Measurements from ENCODE around the gene FBXO22.
"Not testable (repeated sequence)": the region's sequence is repeated elsewhere in the genome, so short reads cannot be mapped to it uniquely, and the experiment has no call there.

Gene FBXO22

DNA sequence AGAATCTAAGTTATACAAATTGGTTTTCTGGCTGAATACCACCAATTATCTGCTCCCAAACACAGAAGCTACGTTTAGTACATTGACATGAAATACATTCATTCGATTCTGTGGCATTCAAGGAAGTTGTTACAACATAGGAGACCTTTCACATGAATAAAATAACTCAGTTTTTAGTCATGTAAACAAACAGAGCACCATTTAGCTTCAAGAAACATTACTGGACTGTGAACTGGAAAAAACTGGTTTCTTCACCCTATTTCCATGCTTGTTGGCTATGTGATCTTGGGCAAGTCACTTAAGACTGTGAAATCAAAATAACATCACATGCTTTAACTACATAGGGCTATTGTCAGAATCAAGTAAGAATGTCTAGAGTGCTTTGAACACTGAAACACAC is 62.4 kb downstream of the FBXO22 start:
- in situ Hi-C loops (cut with MboI; ENCODE audit: low sequenced_read_pairs) = no loop called here

DNA sequence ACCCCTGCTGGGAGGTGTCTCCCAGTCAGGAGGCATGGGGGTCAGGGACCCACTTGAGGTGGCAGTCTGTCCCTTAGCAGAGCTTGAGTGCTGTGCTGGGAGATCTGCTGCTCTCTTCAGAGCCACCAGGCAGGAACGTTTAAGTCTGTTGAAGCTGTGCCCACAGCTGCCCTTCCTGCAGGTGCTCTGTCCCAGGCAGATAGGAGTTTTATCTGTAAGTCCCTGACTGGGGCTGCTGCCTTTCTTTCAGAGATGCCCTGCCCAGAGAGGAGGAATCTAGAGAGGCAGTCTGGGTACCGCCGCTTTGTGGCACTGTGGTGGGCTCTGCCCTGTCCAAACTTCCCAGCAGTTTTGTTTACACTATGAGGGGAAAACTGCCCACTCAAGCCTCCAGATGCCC is 73.1 kb downstream of the FBXO22 start:
- in situ Hi-C loops (cut with MboI; ENCODE audit: low sequenced_read_pairs) = not testable (repeated sequence)

DNA sequence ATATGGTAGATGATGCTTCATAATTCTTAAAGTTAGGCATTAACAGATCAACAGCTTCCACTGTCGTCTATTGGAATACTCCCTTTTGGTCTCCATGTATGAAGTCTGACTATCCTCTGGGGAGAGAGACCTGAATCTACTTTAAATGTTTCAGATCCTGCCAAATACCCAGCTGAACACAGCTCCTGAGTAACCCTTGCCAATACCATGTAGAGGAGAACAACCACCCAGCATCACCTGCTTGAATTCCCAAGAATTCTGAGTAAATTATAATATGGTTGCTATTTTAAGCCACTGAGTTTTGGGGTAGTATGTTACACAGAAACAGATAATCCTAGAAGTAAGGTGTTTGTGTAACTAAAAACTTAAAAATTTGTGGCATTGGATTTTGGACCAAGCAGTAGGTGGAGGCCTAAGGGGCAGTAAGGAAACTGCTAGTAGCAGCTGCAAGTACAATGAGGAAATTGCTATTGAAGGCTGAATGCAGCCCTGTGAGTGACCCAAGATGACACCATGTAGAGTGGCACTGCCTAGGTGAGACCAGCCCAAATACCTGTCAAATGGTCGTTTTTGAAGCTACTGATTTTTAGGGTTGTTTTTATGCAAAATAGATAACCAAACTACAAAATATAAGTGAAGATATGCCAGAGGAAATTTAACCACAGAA is 77.6 kb downstream of the FBXO22 start:
- in situ Hi-C loops (cut with MboI; ENCODE audit: low sequenced_read_pairs) = no loop called here

DNA sequence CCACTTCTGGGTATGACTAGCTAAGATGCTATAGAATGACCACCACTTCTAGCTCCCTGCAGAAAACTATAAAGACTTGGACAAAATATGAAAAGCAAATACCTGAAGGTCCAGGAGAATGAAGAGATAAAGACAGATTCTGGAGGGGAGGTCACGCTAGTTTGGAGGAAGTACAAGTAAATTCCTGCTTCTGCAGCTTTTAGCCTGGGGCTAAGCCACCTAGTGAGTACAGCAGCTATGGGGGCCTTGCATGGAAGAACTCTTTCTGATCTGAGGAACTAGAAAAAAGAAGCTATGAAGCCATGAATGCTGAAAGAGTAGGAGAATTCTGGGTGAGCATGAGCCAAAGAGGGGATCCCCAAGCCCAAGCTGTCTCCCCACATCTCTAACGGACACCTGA is 78.8 kb downstream of the FBXO22 start:
- in situ Hi-C loops (cut with MboI; ENCODE audit: low sequenced_read_pairs) = no loop called here

DNA sequence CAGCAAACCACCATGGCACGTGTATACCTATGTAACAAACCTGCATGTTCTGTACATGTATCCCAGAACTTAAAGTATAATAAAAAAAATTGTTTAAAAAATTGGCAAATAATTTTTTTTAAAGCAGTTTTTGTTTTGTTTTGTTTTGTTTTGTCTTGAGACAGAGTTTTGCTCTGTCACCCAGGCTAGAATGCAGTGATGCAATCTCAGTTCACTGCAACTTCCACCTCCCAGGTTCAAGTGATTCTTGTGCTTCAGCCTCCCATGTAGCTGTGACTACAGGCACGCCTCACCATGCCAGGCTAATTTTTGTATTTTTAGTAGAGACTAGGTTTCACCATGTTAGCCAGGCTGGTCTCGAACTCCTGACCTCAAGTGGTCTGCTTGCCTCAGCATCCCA is 81.0 kb downstream of the FBXO22 start:
- in situ Hi-C loops (cut with MboI; ENCODE audit: low sequenced_read_pairs) = not testable (repeated sequence)

DNA sequence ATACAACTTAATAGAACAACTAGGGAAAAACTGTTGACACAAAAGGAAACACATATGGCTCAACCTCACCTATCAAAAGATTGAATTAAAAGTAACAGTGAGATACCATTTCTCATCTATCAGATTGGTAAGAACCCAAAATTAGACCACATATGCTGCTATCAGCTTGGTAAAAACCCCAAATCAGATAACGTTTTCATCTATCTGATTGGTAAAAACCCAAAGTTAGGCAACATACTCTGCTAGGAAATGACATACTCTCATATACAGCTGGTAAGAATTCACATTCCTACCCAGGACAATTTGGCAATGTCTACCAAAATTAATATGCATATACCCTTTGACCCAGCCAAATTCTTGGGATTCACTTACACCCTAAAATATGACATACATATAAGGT is 82.3 kb downstream of the FBXO22 start:
- in situ Hi-C loops (cut with MboI; ENCODE audit: low sequenced_read_pairs) = no loop called here

DNA sequence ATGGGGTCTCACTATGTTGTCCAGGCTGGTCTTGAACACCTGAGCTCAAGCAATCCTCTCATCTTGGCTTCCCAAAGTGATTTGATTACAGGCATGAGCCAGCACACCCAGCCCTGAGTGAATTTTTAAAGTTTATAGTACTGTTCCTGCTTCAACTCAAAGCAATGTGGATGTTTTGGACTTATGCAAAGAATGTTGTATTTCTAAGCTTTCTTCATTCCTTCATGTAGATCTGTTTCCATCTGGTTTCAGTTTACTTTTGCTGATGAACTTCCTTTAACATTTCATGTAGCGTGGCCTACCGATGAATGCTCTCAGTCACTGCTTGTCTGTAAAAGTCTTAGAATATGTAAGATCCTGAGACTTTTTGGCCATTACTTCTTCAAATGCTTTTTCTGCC is 85.4 kb downstream of the FBXO22 start:
- in situ Hi-C loops (cut with MboI; ENCODE audit: low sequenced_read_pairs) = no loop called here

DNA sequence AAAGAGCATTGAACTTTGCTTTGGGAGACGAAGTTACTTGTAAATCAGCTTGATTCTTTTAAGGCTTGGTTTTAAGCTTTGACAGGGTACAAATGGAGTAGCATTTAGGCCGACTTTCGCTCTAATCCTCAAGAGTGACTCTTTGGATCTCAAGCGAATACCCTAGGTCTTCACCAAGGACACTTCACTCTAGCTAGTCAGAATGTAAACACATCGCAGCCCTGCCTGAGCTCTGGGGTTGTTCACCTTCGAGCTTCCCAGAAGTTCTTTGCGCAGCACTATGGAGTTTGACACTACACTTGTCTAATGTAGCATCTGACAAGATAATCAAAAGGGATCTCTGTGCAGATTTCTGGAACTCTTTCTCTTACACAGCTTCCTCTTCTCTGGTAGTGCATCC is 86.2 kb downstream of the FBXO22 start:
- in situ Hi-C loops (cut with MboI; ENCODE audit: low sequenced_read_pairs) = no loop called here
